GM21526 (cell line): ENCODE results near the gene RAD23A.
A peak's percentile ranks its signal among the peaks of the same experiment; 100 is the strongest.
"Not testable (repeated sequence)": the region's sequence is repeated elsewhere in the genome, so short reads cannot be mapped to it uniquely, and the experiment has no call there.

Source experiments
- ATAC-seq: cut with Tn5 transposase; IDR thresholded peaks from one replicate; pipeline ENCODE4 v1.9.1; 2021; ENCODE audit warnings: moderate library complexity; ENCODE audit not compliant: unreplicated experiment, low FRiP score

RAD23A gene

DNA sequence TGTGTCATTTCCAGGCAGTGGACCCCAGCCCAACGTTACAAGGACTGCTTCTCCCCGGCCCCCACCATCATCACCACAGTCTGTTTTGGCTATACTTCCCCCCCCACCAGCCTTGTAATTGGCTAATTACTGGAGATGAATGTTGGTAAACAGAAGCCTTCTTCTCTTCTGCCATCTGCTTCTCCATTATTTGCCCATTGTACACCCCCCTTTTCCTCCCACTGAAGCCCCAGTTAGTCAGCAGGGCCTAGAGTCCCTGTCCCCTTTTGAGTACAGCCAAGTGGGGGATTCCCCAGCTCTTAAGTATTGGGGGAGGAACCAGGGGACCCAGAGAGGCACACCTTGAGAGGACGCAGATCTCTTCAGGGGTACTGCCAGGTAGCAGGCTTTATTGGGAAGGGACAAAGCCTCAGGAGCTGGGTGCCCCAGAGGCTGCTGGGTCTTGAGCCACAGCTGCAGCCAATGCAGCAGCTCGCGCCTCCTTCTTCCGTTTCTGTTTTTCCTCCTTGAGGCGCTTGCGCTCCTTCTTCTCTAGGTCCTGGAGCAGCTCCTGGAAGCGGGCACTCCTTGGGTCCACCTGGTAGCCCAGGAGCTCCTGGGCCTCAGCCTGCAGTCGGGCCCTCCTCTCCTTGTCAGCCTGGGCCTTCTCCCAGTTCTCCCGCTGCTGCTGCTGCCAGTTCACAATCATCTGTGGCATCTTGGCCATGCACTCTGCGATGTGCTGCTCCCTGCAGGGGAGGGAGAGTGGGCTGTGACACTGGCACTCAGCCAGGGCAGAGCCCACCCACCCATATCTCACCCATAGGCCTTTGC, 8.3 kb downstream of the RAD23A start:
- no peak for ATAC-seq

DNA sequence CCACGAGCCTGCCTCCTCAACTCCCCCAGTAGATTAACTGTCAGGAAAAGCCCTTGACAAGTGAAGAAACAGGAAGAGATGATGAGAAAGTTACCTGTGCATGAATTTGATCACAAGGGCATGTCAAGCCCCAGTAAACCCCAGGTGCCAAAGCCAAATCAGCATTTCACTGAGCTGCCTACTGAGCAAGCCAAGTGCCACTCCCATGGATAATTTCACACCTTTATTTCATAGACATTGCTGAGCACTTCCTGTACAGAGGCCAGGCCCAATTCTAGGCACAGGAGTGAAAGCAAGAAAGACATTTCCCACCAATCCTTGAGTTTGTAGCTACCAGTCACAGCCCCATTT, 8.9 kb downstream of the RAD23A start:
- ATAC-seq = no peak

DNA sequence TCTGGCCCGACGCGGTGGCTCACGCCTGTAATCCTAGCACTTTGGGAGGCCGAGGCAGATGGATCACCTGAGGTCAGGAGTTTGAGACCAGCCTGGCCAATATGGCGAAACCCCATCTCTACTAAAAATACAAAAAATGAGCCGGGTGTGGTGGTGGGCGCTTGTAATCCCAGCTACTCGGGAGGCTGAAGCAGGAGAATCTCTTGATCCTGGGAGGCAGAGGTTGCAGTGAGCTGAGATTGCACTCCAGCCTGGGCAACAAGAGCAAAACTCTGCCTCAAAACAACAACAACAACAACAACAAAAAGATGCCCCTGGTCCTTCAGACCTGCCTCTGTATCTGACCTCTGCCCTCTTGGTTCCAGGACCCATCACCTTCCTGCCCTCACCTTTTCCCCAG, 9.9 kb downstream of the RAD23A start:
- ATAC-seq = not testable (repeated sequence)

DNA sequence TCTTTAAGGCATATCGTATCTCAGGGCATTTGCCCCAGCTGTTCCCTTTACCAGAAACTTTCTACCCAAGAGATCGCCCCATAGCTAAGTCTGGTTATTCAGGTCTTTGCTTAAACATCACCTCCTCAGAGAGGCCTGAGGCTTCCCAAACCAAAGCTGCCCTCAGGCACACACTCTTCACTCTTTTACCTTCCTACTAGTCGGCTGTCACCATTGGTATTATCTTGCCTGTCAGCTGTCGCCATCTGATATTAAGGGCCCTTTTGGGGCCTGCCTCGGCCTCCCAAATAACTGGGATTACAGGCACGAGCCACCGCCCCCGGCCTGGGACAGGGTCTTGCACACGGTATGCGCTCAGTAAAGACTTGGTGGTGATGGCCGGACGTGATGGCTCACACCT, 10.3 kb downstream of the RAD23A start:
- ATAC-seq = no peak

DNA sequence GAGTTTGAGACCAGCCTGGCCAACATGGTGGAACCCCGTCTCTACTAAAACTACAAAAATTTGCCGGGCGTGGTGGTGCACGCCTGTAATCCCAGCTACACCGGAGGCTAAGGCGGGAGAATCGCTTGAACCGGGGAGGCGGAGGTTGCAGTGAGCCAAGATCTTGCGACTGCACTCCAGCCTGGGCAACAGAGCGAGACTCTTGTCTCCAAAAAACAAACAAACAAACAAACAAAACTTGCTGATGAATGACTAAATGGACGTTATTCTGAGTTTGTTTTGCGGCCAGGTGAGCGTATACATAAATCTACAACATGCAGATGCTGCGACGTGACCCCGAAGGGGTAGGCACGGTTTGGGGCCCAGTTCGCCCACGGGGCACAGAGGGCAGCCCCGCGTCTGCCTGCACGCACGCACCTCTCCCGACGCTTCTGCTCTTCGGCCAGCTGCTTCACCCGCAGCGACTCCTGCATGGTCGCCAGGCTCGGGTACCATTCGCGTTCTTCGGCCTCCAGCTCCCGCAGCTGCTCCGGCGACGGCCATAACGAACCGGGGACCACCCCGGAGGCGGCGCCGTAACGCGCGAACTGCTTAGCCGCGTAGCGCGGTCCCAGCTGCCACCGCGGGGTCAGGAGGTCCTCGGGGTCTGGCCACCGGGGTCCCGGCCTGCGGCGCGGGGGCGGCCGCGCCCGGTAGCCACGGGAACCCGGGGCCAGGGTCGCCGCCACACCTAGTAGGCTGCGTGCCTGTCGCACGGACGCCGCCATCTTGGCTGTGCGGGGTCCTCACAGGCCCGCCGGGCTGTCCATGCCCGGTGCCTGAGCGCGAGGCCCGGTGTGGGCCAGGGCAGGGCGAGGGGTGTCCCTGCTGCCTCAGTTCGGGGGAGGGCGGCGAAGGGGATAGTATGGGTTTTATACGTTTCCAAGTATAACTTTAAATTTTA, 11.1 kb downstream of the RAD23A start, which contains the start of gene GADD45GIP1:
TSS of gene GADD45GIP1 (minus strand) at position 778 of the 943 bp plus-strand sequence. CDS start at position 767, 11 bp downstream.
- ATAC-seq = peak; percentile 62

DNA sequence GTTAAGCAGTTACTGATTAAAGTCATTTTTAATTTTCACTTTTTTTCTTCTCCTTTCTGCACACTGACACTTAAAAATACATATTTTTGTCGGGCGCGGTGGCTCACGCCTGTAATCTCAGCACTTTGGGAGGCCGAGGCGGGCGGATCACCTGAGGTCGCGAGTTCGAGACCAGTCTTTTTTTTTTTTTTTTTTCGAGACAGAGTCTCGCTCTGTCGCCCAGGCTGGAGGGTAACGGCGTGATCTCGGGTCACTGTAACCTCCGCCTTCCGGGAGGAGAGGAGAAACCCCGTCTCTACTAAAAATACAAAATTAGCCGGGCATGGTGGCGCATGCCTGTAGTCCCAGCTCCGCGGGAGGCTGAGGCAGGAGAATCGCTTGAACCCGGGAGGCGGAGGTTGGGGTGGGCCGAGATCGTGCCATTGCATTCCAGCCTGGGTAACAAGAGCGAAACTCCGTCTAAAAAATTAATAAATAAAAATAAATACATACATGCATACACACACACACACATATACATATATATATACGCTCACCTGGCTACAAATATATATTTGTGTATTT, 11.8 kb downstream of the RAD23A start:
- not testable (repeated sequence) for ATAC-seq

DNA sequence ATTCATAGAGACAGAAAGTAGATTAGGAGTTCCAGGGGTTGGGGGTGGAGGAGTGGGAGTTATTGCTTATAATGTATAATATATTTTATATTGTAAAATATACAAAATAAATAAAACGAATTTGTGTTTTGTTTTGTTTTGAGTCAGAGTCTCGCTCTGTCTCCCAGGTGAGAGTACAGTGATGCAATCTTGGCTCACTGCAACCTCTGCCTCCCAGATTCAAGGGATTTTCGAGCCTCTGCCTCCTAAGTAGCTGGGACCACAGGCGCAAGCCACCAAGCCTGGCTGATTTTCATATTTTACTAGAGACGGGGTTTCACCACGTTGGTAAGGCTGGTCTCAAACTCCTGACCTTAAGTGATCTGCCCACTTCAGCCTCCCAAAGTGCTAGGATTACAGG, 13.8 kb downstream of the RAD23A start:
- no peak for ATAC-seq

DNA sequence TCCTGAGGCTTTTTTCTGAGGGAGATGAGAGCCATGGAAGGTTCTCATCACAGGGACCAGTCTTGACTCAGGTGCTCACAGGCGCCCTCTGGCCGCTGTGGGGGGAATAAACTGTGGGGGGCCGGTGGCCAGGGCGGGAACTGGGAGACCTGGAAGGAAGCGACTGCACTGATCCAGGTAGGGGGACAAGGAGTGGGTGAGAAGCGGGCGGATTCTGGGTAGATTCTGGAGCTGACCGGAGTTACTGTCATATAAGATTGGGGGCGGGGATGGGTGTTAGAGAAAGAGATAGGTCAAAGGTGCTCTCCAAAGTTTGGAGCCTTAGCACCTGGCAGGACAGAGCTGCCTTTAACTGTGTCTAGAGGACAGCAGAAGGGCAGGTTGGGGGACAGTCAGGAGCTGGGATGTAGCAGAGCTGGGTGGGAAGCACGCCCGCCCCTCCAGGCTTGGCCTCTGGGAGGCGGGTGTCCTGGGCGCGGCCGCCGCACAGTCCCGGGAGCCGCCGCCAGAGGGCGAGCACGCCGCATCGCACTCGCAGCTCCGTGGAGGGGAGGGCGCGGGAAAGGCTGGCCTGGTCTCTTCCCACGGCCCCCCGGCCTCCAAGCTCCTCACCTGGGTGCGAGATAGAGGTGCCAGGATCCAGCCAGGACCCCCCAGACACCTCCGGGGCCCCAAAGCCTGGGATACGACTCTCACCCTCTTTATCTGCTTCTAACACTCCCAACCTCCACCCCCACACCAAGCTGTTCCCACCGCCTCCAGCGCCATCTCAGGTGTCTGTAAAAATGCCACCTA, 19.6 kb downstream of the RAD23A start:
- peak; percentile 49 for ATAC-seq

DNA sequence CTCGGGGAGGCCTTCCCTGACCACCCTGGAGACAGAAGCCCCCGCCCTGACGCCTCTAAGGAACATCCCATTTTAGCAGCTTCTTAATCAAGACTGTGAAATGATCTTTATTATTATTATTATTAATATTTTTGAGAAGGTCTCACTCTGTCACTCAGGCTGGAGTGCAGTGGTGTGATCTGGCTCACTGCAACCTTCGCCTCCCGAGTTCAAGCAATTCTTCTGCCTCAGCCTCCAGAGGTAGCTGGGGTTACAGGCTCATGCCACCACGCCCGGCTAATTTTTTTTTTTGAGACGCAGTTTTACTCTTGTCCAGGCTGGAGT, 20.1 kb downstream of the RAD23A start:
- ATAC-seq = no peak

DNA sequence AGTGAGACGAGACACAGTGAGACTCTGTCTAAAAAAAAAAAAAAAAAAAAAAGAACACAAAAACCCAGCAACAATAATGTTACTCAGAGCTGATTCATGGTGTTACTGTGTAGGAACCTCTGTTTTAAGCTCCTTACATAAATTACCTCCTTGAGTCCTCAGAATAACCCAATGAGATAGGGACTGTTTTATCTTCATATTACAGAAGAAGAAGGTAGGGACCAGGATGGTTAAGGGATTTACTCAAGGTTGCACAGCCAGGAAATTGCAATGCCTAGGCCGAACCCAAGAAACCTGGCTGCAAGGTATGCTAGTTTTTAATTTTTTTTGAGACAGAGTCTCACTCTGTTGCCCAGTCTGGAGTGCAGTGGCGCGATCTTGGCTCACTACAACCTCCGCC, 22.2 kb downstream of the RAD23A start:
- ATAC-seq = no peak

DNA sequence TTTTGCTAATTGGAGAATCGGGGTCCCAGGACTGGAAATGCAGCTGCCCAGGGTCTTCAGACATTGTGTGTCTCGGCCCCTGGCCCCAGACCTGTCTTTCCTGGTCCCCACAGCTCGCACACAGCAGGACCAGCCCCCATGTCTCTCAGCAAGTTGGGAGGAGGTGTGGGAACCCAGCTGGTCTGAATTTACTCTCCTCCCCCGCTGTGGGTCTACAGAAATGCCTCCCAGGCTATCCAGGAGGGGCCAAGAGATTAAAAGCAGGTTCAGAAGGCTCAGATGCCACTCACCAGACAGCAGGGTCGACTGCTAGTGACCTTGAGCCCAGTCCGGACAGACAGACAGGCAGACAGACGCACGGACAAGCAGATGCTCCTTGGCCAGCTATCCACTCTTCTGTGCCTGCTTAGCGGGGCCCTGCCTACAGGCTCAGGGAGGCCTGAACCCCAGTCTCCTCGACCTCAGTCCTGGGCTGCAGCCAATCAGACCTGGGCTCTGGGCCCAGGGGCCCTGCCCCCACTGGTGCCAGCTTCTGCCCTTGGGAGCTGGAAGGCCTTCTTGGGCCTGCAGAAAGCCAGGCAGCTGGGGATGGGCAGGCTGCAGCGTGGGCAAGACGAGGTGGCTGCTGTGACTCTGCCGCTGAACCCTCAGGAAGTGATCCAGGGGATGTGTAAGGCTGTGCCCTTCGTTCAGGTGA, 23.8 kb downstream of the RAD23A start, which contains the start of gene DAND5:
TSS of gene DAND5 (plus strand) at position 285 of the 697 bp plus-strand sequence. CDS start at position 370, 85 bp downstream.
- no peak for ATAC-seq

DNA sequence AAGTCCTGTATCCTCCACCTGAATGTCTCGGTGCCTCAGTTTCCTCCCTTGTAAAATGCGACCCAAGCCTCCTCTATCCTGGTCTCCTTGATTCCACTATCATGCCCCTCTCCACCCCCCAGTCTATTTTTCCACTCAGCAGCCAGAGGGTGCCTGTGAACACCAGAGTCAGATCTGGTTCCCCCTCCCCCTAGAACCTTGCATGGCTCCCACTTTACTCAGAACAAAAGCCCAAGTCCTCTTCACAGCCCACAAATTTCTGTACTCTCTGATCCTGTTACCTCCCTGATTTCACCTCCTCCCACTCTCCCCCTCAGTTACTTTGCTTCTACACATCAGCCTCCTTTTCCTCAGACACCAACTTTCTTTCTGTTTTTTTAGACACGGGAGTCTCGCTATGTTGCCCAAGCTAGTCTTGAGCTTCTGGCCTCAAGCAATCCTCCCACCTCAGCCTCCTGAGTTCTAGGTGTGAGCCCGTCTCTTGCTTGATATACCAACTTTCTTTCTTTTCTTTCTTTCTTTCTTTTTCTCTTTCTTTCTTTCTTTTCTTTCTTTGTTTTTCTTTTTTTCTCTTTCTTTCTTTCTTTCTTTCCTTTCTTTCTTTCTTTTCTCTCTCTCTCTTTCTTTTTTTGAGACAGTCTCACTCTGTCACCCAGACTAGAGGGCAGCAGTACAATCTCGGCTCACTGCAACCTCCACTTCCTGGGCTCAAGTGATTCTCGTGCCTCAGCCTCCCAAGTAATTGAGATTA, 24.6 kb downstream of the RAD23A start:
- no peak for ATAC-seq

DNA sequence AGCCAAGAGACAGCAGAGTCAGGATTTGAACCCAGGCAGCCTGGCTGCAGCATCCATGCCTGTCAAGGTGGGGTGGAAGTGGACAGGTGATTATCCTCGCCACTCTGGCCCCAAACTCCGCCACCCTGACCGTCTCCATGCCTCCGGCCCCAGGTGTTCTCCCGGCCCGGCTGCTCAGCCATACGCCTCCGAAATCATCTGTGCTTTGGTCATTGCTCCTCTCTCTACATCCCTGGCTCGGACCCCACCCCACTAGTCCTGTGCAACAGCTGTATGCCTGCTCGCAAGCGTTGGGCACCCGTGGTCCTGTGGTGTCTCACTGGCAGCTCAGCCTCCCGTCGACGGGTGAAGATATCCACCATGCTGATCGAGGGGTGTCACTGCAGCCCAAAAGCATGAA, 27.6 kb downstream of the RAD23A start:
- ATAC-seq = no peak

DNA sequence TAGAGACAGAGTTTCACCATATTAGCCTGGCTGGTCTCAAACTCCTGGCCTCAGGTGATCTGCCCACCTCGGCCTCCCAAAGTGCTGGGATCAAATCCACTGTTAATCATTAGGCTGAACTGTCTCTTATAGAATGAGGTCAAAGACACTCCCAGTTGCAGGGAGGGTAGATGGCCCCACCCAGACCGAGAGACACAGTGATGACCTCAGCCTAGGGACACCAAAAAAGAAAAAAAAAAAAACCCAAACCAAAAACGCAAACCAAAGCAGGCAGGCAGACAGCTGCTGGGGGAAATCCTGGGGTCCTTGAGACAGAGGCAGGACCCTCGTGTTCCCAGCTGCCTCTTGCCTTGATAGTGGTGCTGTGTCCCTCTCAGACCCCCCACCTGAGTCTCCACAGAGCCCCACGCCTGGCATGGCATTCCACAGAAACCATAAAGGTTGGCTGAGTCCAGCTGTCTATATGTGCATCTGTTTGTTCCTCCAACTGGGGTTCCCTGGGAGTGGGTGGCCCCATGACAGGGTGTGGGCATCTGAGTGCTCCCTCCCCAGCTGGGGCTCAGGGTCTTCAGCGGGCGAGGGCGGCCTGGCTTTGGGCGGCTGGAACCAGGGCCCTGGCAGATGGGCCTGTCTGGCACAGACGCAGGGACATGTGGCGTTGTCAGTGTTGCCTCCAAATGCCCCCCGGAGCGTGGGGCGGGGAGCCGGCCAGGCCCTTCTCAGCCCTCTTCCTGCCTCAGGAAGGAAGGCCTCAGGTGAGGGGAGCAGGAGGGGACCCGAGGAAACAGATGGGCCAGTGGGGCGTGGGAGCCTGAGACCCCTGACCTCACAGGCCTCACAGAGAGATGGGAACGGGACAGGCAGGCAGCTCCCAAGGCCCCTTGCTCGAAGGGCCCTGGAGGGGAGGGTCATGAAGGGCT, 28.9 kb downstream of the RAD23A start:
- ATAC-seq = no peak

DNA sequence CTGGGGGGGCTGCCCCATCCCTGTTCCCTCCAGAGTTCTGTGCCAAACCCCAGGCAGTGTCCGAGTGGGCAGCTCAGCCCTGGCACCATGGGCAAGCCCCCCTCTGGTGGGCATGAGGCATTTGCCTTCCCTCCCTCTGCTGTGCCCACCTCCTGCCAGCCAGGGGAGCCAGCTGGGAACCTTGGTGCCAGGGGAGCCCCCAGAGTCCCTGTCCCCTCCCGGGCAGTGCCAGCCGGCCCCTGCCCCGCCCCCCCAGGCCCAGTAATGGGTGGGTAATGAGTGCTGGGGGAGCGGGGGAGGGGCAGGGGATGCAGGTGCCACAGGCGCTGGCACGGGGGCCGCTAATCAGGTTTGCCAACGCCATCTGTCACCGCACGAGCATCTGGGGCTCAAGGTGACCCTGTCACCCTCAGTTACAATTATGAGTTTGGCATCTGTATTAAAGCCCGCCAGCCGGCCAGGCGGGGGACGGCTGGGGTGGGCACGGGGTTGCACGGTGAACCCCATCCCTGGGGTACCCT, 29.6 kb downstream of the RAD23A start:
- no peak for ATAC-seq

DNA sequence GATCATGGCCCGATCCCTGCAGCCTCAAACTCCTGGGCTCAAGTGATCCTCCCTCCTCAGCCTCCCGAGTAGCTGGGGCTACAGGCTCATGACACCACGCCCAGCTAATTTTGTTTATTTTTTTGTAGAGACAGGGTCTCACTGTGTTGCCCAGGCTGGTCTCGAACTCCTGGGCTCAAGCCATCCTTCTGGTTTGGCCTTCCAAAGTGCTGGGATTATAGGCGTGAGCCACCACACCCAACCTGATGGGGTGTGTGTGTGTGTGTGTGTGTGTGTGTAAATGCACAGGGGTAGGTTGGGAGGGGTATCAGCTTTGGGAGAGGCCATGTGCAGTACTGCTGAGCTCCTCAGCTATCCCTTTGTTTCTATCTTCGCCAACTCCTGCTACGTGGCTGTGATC, 30.4 kb downstream of the RAD23A start:
- not testable (repeated sequence) for ATAC-seq

DNA sequence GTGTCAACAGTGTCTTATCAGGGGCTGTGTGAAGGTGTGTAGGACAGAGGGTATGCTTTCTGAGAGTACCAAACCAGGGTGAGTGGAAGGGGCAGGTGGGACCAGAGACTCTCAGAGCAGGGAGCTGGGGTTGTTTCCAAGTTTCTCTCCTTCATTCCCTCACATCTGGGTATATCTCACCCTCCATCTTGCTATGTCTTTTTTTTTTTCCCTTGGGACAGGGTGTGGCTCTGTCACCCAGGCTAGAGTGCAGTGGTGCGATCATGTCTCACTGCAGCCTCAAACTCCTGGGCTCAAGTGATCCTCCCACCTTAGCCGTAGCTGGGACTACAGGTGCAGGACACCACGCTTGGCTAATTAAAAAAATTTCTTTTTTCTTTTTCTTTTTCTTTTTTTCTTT, 34.3 kb downstream of the RAD23A start:
- no peak for ATAC-seq

DNA sequence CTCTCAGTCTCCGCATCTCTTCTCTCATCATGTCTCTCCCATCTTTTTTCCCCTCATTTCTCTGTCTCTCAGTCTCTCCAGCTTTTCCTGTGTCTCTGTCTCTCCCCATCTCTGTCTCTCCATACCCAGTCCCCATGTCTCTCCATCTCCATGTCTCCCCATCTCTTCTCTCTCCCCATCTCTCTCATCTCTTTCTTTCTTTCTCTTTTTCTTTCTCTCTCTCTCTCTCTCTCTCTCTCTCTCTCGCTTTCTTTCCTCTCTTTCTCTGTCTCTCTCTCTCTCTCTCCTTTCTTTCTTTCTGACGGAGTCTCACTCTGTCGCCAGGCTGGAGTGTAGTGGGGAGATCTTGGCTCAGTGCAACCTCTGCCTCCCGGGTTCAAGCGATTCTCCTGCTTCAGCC, 37.0 kb downstream of the RAD23A start:
- ATAC-seq = no peak
